Measurements from ENCODE around the gene RNF125. TPM values are rescaled to one million over a fixed set of nuclear protein-coding genes. Genes with fewer than 3 reads are reported as not detected.

Gene RNF125
- total RNA-seq, 1 donor from 2014 or later: 52.8 TPM

DNA sequence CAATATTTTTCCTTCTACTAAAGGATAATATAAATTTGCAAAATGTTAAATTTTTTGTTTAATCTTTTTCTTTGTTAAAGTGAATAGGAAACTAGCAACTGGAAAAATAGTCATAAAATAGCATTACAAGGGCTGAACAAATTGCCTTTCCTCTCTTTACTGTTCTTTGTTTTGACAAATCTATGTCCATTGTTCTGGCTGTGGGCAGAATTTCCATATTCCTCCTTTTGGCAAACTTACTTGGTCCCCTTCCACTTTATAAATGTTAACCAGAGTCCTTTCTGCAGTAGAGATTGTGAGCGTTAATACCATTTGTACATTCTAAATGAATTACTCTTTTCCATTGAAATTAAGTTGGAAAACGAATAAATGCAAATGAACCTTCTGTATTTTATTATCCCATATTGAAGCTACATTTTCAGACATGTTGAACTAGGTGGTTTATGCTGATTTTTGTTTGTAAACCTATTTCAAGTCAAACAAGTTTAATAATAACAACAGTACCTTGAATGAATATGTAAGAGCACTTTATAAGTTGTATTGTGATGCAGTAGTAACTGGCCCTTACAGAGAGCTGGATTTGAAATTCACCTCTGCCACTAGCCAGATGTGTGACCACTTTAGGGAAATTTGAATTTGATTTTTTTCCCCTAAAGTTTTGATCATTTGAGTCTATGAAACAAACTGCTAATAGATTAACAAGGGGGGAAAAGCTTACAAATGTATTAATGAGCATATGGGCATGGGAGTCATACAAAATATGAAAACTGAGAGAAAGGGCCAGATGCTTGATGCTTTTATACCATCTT lies 3.3 kb downstream of the RNF125 start:
- intact Hi-C loops (cut with micrococcal nuclease): no loop called here

DNA sequence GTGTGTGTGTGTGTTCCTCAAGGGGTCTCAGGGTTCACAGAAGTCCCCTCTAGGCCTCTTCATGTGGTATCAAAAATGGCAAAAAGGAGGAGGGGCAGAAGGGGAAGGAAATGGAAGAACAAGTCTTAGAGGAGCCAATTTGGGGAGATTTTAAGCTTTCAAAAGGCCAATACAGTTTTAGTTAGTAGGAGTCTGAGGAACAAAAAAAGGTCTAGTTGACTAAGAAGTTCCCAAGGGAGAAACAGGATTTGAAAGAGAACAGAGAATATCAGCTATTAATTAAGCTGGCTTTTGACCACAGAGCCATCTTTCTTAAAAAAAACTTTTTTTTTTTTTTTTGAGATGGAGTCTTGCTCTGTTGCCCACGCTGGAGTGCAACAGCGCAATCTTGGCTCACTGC lies 7.1 kb downstream of the RNF125 start:
- intact Hi-C loops (cut with micrococcal nuclease): no loop called here

DNA sequence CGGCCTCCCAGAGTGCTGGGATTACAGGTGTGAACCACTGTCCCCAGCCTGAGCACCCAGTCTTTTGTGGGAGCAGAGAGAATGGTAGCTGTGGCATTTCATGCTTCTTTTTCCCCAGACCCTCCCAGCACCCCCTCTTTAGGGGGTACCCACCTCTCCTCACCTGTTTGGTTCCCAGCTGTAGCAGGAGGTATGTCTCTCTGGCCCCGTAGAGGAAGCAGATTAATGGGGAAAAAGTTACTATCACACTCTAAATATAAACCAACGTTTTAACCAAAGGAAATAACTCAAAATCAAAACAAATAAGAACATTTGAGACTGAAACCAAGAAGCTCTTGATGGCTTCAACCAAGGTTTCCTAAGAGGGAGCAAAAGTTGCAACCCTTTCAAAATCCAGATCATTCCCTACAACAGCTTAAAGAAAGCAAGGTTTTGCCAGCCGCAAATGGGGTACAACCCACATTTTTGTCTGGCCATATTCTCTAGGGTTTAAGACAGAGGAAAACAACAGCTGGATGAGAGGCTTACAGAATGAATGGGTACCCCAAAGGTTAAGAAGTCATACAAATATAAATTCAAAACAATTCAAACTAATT lies 8.0 kb downstream of the RNF125 start:
- intact Hi-C loops (cut with micrococcal nuclease): no loop called here

DNA sequence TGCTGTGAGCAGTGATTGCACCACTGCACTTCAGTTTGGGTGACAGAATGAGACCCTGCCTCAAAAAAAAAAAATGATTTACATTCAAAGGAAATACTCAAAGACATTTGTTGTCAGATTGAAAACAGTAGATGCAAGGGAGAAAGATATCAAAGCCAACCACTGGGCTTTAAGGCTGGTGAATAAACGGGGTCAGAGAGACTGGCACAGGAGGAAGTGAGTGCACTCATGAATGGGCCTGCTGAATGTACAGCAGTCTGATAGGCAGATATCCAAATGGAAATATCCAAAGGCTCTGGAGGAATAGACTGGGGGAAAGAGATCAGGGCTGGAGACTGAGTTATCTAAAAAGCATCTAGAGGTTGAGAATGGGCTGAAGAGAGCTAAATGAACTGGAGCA lies 10.9 kb downstream of the RNF125 start:
- intact Hi-C loops (cut with micrococcal nuclease): no loop called here

DNA sequence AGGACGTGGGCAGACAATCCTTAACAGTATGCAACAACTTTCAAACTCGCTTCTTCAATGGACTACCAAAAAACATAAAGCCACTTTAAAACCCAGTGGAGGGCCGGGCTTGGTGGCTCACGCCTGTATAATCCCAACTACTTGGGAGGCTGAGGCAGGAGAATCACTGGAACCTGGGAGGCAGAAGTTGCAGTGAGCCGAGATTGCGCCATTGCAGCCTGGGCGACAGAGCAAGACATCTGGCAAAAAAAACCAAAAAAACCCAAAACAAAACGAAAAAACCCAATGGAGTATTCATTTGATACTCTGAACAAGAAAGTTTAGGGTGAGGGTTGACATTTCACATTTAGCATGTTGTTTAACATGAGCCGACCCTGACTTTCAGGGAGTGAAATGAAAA lies 14.0 kb downstream of the RNF125 start:
- intact Hi-C loops (cut with micrococcal nuclease): no loop called here

DNA sequence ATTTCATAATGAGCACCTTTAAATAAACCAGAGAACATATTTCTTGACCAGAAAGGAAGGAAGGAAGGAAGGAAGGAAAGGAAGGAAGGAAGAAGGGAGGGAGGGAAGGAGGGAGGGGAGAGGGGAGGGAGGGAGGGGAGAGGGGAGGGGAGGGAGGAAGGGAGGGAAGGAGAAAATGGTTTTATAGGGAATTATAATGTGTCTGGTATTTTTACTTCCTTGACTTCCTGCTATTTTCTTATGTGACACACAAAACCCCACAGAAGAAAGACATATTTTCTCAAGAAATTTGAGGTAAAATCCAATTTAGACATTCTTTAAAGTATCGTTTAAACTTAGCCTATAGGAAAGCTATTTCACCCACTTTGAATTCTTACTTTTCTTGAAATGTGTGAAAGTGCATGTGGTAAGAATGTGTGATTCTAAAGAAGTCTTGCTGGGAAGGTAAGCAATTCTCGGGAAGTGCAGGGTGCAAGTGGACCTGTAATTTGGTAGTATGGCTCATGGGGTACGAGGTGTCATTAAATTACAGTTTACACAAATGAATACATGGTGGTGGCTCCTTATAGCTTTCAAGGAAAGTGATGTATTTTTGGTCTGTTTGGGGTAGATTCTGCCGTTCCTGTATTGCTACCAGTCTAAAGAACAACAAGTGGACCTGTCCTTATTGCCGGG lies 18.0 kb downstream of the RNF125 start:
- intact Hi-C loops (cut with micrococcal nuclease): no loop called here

DNA sequence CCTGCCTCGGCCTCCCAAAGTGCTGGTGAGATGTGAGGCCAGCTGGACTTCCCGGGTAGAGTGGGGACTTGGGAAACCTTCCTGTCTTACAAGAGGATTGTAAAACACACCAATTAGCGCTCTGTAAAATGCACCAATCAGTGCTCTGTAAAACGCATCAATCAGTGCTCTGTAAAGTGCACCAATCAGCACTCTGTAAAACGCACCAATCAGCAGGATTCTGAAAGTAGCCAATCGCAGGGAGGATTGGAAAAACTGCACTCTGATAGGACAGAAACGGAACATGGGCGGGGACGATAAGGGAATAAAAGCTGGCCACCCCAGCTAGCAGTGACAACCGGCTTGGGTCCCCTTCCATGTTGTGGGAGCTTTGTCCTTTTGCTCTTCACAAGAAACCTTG lies 19.0 kb downstream of the RNF125 start:
- intact Hi-C loops (cut with micrococcal nuclease): no loop called here

DNA sequence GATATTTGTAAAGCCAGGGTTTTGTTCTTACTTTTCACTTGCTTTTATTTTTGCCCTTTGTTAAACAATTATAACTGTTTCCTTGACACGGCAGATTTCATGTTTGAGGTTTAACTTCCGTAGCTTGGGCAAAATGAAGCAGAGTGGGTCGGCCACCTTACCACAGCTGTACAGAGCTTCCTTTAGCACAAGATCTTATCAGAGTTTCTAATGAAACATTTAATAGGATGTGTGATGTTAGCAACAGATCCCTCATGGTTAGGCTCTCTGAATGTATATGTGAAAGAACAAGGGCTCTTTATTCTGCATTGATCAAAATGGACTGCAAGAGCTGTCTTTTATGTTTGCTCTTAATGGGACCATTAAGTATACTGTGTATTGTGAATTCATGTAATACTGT lies 22.3 kb downstream of the RNF125 start:
- intact Hi-C loops (cut with micrococcal nuclease): loop anchor here (1.0 to 2.0 kb wide), 4 partner anchors 8 to 51 kb away; partner anchors contain the start of gene RNF125

DNA sequence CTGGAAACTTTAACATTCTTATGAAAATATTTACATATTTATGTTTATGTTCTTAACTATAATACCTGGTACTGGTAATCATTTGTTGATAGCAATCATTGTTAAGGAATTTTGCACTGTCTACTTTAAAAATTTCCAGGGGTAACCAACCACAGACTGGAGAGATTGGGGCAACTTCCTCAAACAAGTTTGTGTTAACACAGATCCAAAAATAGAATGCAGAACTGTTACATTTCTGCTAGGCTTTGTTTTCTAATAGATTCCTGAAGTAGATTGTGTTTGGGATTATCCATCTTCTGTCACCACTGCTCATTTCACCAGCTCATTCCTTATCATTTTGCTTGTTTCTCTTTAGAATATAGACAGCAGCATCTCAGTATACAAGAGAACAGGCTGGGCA lies 23.7 kb downstream of the RNF125 start:
- intact Hi-C loops (cut with micrococcal nuclease): no loop called here

DNA sequence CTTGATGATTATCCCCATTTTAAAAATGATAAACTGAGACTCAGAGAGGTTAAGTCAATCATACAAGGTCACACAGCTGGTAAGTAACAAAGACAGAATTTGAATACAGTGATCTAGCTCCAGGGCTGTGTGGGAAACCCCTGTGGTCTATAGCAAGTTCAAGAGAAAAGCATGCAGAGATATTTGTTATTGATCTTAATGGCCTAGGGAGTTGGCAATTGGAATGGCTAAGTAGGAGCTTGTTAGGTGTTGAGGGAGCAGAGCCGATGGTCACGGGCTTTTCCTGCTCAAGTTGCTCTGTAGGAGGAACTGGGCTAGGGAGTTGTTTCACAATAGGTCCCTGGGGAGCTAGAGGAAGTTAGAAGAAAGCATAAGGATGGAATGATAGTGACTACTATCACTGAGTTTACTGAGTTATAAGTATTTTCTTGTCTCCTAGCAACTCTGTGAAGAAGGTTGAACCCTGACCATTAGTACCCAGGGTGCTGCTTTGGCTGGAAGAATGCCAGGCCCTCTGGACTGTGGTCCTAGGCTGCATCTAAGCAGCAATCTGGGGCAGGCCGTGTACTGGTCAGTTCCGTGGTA lies 30.0 kb downstream of the RNF125 start:
- intact Hi-C loops (cut with micrococcal nuclease): loop anchor here (1.0 to 2.0 kb wide), 4 partner anchors 7 to 105 kb away; partner anchors contain the start of genes RNF125 and TRAPPC8

DNA sequence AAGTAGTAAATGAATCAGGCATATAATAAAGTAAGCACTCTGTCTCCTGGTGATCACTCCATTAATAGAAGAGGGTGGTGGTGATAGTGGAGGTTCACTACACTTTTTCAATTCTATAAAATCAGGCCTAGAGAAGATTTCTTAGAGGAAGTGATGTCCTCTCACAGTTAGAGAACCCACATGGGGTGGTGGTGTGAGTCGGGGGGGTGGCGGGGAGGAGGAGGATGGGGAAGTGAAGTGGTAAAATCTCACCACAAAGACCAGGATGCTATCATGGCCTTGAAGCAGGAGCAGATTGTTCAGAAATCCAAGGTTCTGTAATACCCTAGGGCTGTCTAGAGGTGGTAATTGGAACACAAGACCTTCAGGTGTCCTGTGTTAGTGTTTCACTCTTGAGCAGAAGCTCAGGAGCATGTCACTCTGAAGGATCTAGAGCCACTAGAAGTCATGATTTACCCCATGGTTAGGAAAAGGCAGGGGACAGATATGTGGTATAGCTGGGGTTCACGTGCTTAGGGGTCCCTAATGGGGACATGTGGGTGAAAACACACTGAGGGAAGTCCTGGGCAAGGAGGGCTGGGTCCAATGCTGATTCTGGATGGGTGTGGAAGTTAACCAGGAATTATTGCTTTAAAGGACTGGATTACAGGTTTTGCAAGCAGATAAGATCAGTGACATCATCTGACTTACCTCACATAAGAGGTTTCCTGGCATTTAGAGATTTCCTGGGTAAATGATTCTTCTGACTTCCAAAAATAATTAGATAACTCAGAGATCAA lies 31.0 kb downstream of the RNF125 start:
- intact Hi-C loops (cut with micrococcal nuclease): loop anchor here (1.0 to 2.0 kb wide), 5 partner anchors 8 to 106 kb away; partner anchors contain the start of genes RNF125 and TRAPPC8

DNA sequence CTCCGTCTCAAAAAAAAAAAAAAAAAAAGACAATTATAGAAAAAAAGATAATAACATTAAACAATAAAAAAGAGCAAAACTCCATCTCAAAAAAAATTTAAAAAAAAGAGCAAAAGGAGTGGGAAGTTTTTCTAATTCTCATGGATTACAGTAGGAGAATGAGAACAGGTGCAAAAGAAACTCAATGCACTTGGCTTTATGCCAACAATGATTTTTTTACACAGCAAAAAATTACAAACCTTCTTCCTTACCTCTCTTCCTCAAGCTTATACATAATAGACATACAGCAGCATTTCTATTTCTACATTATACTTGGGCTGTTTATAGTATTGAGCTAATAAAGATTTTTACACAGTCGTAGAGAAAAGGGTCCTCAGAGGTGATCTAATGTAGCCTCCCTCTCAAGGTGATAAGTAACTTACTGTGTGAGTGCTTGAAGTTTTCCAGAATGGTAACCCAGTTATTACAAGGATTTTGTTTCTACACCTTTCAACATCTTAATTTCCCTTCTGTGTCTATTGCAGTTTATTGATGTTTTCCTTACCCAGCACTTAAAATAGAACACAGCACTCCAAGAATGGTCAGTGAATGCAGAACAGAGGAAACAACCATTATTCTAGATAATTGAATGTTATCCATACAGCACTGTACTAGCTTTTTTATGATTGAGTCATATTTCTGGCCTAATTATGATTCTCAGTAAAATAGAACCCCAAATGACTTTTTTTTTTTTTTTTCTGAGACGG lies 38.2 kb downstream of the RNF125 start:
- intact Hi-C loops (cut with micrococcal nuclease): no loop called here

DNA sequence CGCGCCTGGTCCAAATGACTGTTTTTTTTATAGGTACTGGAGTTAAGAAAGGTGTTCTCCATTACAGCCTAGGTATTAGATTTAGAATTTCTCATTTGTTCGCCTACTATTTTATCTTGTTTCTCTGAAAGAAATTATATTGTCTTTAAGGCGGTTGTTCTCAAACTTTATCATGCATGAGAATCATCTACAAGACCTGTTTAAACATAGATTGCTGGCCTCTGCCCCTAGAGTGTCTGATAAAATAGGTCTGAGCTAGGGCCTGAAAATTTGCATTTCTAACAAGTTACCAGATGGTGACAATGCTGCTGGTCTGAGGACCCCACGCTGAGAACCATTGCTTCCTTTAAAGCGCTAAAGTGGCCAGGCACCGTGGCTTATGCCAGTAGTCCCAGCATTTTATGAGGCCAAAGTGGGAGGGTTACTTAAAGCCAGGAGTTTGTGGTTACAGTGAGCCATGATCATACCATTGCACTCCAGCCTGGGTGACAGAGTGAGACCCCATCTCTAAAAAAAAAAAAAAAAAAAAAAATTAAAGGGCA lies 39.1 kb downstream of the RNF125 start:
- intact Hi-C loops (cut with micrococcal nuclease): no loop called here

DNA sequence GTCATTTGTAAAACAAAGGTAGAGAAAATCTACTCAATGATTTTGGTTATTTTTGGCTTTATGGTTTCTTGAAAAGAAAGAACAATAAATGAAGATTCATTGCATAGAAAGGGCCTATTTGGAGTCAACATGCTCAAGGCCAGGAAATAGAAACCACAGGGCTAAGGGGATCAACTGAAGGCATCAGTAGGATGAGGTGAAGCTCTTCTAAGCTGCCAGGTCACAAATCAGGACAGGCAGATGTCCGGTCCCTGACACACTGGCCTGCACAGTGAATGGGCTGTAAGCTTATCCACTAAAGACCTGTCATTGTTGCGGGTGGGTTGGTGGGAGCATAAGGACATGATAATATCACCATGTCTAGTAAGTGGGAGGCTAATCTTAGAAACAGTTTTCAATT lies 41.4 kb downstream of the RNF125 start:
- intact Hi-C loops (cut with micrococcal nuclease): no loop called here

DNA sequence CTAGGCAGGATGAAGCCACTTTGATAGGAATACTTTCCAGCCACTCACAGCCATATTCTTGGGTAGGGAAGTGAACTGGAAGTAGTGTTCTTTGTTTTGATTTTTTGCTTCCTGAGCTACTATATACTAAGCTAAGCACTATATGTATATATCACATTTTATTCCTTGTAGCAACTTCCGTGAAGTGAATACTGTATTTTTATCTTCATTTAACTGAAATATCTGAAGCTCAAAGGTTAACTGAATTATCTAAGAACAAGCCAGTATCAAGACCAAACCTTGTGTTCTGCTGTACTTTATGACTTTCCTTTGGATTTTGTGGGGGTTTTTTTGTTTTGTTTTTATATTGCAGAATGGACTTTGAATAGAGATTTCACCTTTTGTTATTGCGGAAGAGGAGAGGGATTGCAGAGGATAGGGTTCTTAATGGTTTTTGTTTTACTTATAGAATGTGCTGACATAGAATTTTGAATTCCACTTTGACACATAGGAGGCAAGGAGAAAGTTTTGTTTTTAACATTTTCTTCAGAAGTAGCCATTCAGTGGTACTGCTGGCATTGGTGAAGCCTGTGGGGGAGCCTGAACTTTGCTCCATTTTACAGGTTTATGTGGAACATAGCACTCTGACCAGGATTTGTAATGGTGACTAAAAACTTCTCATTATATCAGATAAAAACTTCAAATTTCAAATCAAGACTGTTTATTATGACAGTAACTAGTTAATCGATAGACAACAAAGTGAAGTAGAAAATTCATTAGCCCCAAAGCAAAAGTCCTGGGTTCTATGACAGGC lies 48.9 kb downstream of the RNF125 start:
- intact Hi-C loops (cut with micrococcal nuclease): no loop called here

DNA sequence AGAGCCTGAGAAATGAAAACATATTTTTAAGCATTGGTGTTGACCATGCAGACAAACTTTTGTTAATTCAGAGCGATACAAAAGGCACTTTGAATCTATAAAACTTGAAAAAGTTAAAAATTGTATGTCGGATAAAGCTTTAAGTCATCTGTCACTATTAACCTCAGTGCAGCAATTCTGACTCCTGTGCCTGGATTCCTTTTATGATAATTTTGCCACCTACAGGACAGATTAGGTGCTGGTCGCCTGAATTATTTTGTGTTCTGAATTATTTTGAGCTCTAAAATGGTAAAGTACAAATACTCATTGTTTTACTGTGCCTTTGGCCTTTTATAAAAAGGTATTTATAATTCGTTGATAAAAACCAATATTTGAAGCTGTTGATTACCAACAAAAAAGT lies 53.7 kb downstream of the RNF125 start:
- intact Hi-C loops (cut with micrococcal nuclease): loop anchor here (1.0 to 2.0 kb wide), 3 partner anchors 20 to 129 kb away; partner anchors contain the start of genes RNF125 and TRAPPC8

DNA sequence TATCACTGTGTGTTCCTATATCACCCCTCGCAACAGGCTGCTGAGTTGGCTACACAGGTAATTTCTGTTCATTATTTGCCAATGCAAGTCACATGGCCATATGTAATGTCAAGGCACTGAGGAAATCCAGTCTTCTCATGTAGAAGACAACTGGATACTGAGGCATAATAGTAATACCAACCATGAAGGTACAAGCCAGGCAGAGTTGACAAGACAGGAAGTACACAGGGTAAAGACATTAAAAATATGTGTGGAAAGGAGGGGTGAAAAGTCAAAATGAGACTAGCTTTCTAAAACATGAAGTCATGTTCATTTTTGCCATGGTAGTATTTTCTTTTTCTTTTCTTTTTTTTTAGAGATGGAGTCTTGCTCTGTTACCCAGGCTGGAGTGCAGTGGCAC lies 55.6 kb downstream of the RNF125 start:
- intact Hi-C loops (cut with micrococcal nuclease): no loop called here

DNA sequence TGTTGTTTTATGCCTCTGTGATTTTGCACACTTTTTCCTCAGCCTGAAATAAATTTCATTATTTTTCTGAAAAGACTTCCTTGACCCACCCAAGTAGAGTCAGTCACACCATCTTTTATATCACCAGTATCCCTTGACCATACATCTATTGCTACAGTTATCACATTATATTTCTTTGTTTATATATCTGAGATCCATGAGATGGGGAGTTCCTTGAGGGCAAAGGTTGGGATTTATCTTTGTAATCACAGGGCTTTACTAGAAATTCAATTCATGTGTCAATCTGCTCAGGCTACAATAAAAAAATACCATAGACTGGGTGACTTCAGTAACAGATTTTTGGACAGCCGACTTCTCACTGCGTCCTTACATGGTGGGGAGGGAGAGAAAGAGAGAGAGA lies 60.2 kb downstream of the RNF125 start:
- intact Hi-C loops (cut with micrococcal nuclease): no loop called here

DNA sequence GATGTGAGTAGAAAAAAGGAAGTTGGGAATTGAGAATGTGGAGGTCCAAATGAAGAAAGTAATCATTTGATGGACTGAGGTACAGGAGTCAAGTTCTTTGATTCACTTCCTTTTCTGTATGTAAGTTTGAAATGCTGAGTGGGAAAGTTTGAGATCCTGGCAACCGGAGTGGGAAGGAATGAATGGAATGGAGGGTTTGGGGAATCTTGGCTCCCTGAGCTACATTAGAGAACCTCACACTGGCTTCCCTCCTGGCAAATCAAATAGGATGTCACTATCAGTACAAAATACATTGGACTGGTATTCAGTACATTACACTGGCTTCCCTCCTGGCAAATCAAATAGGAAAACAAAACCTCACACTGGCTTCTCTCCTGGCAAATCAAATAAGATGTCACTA lies 63.3 kb downstream of the RNF125 start:
- intact Hi-C loops (cut with micrococcal nuclease): no loop called here

Data from T-helper 2 cell treated with Interferon-gamma antibody and Interleukin-4, amounts not matched to agents 100 ng/mL and 5 ng/mL, for 36 hours (primary cell).